Testis (tissue), 3 donors: ENCODE results near the gene PLEKHA1. TPM values are rescaled to one million over a fixed set of nuclear protein-coding genes. Genes with fewer than 3 reads are reported as not detected.

Experiments used
- DNase-seq: peaks from one replicate; pipeline ENCODE4 v3.0.0-alpha.2; 2019
- H3K27ac ChIP-seq, 2 donors: fragments of 200-600 bp; sonication (generic); one replicate each; pipeline ENCODE4 v1.5.1; 2019
- H3K27me3 ChIP-seq: fragments of 200-600 bp; sonication (generic); one replicate; pipeline ENCODE4 v1.5.1; 2019
- H3K36me3 ChIP-seq: fragments of 200-600 bp; sonication (generic); one replicate; pipeline ENCODE4 v1.5.1; 2017; ENCODE audit warnings: low read depth; ENCODE audit errors: missing control alignments
- H3K4me1 ChIP-seq: fragments of 200-600 bp; sonication (generic); one replicate; pipeline ENCODE4 v1.5.1; 2019
- H3K4me3 ChIP-seq, 2 donors: fragments of 200-600 bp; sonication (generic); one replicate each; pipeline ENCODE4 v1.5.1; 2017 to 2019
- H3K9me3 ChIP-seq: fragments of 200-600 bp; sonication (generic); one replicate; pipeline ENCODE4 v1.5.1; 2017
- POLR2A ChIP-seq: fragments of 450-650 bp; IDR thresholded peaks from one replicate; pipeline ENCODE4 v1.6.1; 2017; ENCODE audit warnings: antibody characterized with exemption, mild to moderate bottlenecking, moderate library complexity
- WGBS, 2 donors: methylation state at CpG; one replicate each; pipeline ENCODE4 v1.1.5; 2018; 5-methylcytosine and 5-hydroxymethylcytosine counted together
- intact Hi-C: fragments of 100-400 bp; cut with DNase I; formaldehyde crosslinking; loops from one replicate; pipeline ENCODE4 v1.15.1; 2023; ENCODE audit warnings: low total_unique reads
- polyA plus RNA-seq: library from polyadenylated mRNA; stranded (reverse); fragments of 350-450 nt; fragmentation: Illumina TruSeq; extraction: RNeasy Lipid Tissue Mini Kit (QIAGEN cat#74804); gene quantifications from one replicate; pipeline ENCODE4 v1.2.3, GENCODE V29; 2014; ENCODE audit warnings: low read depth, low replicate concordance; ENCODE audit not compliant: insufficient read depth
- total RNA-seq, 2 donors: library from RNA; depleted of rRNA; stranded (reverse); fragments of >200 nt; gene quantifications; one replicate each; pipeline ENCODE4 v1.2.3, GENCODE V29; 2016
- TF ChIP-seq, protein P1 (sequence below), 3 experiments: fragments of 450-650 bp in 2 of 3; fragments of 200-600 bp in 1 of 3; sonication (generic) in 1 of 3; IDR thresholded peaks; one replicate each; pipeline ENCODE4 v1.5.1; 2016 to 2019; ENCODE audit warnings: antibody characterized with exemption in 3 of 3, mild to moderate bottlenecking in 2 of 3, moderate library complexity in 1 of 3

Gene PLEKHA1
- total and polyA plus RNA-seq, 3 donors from 2014 or later = 27.6 to 66.6 (median 35.7) TPM

DNA sequence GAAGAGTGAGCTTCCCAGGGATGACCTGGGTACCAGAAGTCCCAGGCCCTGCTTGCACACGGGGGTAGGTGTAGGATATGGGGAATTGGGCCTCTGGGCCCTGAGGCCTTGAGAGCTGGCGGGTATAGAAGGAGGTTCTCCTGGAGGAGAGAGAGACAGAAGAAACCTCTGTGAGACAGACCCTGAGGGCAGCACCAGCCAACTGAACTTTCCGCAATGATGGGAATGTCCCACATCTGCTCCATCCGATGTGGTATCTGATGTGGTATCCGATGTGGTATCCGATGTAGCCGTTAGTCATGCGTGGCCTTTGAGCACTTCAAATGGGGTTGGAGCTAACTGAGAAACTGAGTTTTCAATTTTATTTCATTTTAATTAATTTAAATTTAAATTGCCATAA is 30.6 kb upstream of the PLEKHA1 start:
- intact Hi-C loops = loop anchor here (10.0 kb wide), 1 partner anchor 91 kb away; no protein-coding TSS in a partner anchor

DNA sequence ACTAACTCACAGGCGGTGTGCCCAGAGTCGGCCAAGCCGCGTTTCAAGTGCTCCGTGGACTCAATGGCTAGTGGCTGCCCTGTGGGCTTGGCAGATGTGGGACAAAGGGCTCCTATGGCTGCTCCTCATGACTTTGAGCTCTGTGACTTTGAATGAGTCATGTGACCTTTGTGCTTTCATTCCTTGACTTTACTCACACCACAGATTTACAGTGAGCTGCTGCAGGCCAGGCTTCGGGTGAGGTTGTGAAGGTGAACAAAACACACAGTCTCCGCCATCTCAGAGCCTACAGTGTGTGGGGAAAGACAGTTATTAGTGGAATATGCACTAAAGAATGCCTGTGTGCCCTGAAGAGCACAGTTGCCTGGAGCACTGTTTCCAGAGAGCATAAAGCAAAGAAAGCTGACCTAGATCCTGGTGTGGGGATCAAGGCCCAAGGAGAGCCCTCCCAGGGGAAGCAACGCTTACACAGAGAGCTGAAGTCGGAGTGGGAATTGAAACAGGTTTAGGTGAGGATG is 29.7 kb upstream of the PLEKHA1 start:
- Histone ChIP-seq H3K4me3 (no peak overlapping the region), H3K9me3 (no peaks in the 10 kb centered on the region), H3K36me3 (no peaks in the 10 kb centered on the region), H3K27me3 (no peaks in the 10 kb centered on the region), H3K4me1 (no peaks in the 10 kb centered on the region), H3K27ac (no peak overlapping the region)
- TF ChIP-seq POLR2A = no peak
- TF ChIP-seq, protein P1, sequence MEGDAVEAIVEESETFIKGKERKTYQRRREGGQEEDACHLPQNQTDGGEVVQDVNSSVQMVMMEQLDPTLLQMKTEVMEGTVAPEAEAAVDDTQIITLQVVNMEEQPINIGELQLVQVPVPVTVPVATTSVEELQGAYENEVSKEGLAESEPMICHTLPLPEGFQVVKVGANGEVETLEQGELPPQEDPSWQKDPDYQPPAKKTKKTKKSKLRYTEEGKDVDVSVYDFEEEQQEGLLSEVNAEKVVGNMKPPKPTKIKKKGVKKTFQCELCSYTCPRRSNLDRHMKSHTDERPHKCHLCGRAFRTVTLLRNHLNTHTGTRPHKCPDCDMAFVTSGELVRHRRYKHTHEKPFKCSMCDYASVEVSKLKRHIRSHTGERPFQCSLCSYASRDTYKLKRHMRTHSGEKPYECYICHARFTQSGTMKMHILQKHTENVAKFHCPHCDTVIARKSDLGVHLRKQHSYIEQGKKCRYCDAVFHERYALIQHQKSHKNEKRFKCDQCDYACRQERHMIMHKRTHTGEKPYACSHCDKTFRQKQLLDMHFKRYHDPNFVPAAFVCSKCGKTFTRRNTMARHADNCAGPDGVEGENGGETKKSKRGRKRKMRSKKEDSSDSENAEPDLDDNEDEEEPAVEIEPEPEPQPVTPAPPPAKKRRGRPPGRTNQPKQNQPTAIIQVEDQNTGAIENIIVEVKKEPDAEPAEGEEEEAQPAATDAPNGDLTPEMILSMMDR (IDR thresholded peaks at IDR 0.05) = no peak
- no peak for DNase-seq
- intact Hi-C loops = loop anchor here (10.0 kb wide), 1 partner anchor 90 kb away; no protein-coding TSS in a partner anchor
- 91 to 93% methylated on average over 9 of the region's 9 CpGs for WGBS, 2 donors

More for the DNA sequence above, 30.6 kb upstream of the PLEKHA1 start:
- WGBS, 2 donors = 95% methylated on average over 8 of the region's 8 CpGs
- H3K4me1 ChIP-seq = no peaks in the 10 kb centered on the region
- H3K27me3 ChIP-seq = no peaks in the 10 kb centered on the region
- H3K4me3 ChIP-seq = no peak overlapping the region
- no peak for DNase-seq
- H3K9me3 ChIP-seq = no peaks in the 10 kb centered on the region
- no peaks in the 10 kb centered on the region for H3K36me3 ChIP-seq
- no peak for TF ChIP-seq POLR2A
- TF ChIP-seq, protein P1 (IDR thresholded peaks at IDR 0.05) = no peak
- no peak overlapping the region for H3K27ac ChIP-seq

DNA sequence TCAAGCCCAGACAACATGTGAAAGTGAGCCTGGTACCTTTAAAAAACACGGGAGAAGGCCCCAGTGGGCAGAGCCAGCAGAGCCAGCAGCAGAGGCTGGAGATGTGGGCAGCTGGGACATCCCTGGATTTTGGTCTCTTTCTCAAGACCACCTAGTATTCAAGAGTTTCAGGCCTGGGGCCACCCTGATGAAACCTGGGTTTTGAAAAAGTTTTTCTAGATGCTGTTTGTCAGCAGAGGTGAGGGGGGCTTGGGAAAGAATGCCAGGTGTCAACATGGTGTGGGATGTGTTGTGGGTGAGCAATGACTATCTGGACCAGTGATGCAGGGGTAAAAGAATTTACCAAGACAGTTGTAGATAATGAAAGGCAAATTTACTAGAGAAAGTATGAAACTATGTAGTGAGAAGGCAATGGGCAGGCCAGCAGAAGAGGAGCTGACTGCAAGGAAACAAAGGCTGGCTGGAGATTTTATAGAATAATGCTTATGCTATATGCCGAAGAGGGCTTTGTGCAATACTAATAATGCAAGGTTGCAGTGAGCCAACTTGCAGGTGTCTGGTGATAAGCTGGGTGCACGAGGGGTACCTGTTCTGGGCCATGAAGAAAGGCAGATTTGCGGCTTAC is 28.1 kb upstream of the PLEKHA1 start:
- no peaks in the 10 kb centered on the region for H3K9me3 ChIP-seq
- no peak overlapping the region for H3K4me3 ChIP-seq
- no peak for DNase-seq
- intact Hi-C loops = loop anchor here (10.0 kb wide), 1 partner anchor 88 kb away; no protein-coding TSS in a partner anchor
- H3K4me1 ChIP-seq = no peaks in the 10 kb centered on the region
- WGBS, 2 donors = 90 to 92% methylated on average over 4 of the region's 4 CpGs
- H3K36me3 ChIP-seq = no peaks in the 10 kb centered on the region
- no peaks in the 10 kb centered on the region for H3K27me3 ChIP-seq
- no peak for TF ChIP-seq POLR2A
- TF ChIP-seq, protein P1 (IDR thresholded peaks at IDR 0.05) = no peak
- no peak overlapping the region for H3K27ac ChIP-seq

DNA sequence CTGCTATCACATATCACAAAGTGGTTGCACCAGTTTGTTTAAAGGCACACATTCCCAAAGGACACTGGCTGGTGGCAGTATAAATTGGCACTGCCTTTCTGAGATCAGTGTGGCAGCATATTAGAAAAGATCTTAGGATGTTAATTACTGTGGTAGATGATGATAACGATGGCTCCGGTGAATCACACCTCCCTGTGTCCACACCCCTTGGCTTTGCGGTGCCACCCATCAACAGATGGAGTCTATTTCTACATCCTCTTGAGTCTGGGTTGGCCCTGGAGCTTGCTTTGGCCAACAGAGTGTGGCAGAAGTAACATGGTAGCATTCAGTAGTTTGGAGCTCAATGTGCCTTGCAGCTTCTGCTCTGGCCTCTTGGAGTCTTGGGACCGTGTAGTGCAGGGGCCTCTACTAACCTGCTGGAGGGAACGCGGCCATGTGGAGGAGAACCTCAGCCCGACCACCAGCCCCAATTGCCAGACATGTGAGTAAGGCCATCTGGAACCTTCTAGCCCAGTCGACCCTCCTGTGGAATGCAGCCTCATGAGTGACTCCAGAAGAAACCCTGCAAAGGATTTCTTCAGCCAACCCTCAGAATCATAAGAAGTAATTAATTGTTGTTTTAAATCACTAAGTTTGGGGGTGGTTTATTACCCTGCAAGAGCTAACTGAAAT is 27.2 kb upstream of the PLEKHA1 start:
- no peaks in the 10 kb centered on the region for H3K36me3 ChIP-seq
- no peak for DNase-seq
- no peaks in the 10 kb centered on the region for H3K4me1 ChIP-seq
- intact Hi-C loops = loop anchor here (10.0 kb wide), 1 partner anchor 87 kb away; no protein-coding TSS in a partner anchor
- no peaks in the 10 kb centered on the region for H3K9me3 ChIP-seq
- WGBS, 2 donors = 70 to 89% methylated on average over 8 of the region's 8 CpGs
- no peaks in the 10 kb centered on the region for H3K27me3 ChIP-seq
- H3K27ac ChIP-seq = no peak overlapping the region
- H3K4me3 ChIP-seq = no peak overlapping the region
- TF ChIP-seq, protein P1 (IDR thresholded peaks at IDR 0.05) = no peak
- TF ChIP-seq POLR2A = no peak
